Measurements from ENCODE around the gene TRAF6.
"Not testable (repeated sequence)": the region's sequence is repeated elsewhere in the genome, so short reads cannot be mapped to it uniquely, and the experiment has no call there.

The TRAF6 gene

DNA sequence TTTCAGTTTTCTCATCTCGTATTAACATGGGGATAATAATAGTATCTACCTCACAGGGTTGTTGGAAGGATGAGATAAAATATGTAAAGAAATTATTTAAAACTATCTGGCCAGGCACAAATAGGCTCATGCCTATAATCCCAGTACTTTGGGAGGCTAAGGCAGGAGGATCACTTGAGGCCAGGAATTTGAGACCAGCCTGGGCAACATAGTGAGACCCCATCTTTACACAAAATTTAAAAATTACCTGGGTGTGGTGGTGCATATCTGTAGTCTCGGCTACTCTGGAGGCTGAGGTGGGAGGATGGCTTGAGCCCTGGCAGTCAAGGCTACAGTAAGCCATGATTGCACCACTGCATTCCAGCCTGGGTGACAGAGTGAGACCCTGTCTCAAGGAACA is 990 bp upstream of the TRAF6 start:
- H3K9me3 ChIP-seq (ENCODE audit: control insufficient read depth, insufficient read depth, low read length); H3K36me3 ChIP-seq (ENCODE audit: control insufficient read depth, insufficient read depth, low read length); H3K4me1 ChIP-seq (ENCODE audit: control insufficient read depth, insufficient read depth, low read length); H3K9ac ChIP-seq (ENCODE audit: low read depth, low read length); H3K27me3 ChIP-seq (ENCODE audit: control insufficient read depth, insufficient read depth, low read length); H3K4me3 ChIP-seq (ENCODE audit: low read depth, low read length): not testable (repeated sequence)

DNA sequence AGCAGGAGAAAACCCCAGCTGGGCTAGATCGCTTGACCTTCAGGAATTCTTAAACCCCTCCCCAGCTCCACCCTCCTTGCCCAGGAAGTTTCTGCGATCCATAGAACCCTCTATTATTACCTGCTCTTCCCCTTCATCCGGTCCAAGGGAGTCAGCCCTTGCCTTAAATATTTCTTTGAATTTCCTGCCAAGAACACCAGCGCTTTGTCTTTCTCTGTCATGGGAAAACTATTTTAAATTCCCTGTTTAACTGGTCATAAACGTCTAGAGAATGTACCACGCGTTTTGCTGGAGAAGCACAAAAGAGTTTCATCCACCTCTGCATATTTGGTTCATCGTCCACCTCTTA is 496 bp upstream of the TRAF6 start:
- Histone ChIP-seq H3K9me3 (ENCODE audit: control insufficient read depth, insufficient read depth, low read length) (no peaks in the 10 kb centered on the region), H3K36me3 (ENCODE audit: control insufficient read depth, insufficient read depth, low read length) (no peaks in the 10 kb centered on the region), H3K27me3 (ENCODE audit: control insufficient read depth, insufficient read depth, low read length) (peaks cover 2% of the 10 kb centered on the region), H3K9ac (ENCODE audit: low read depth, low read length) (peak overlapping the region; percentile 71), H3K4me3 (ENCODE audit: low read depth, low read length) (peak overlapping the region; percentile 96), H3K4me1 (ENCODE audit: control insufficient read depth, insufficient read depth, low read length) (no peaks in the 10 kb centered on the region)

- Histone ChIP-seq H3K36me3 (ENCODE audit: control insufficient read depth, insufficient read depth, low read length) (no peaks in the 10 kb centered on the region), H3K4me1 (ENCODE audit: control insufficient read depth, insufficient read depth, low read length) (no peaks in the 10 kb centered on the region), H3K4me3 (ENCODE audit: low read depth, low read length) (peak overlapping the region; percentile 96), H3K9me3 (ENCODE audit: control insufficient read depth, insufficient read depth, low read length) (no peaks in the 10 kb centered on the region), H3K27me3 (ENCODE audit: control insufficient read depth, insufficient read depth, low read length) (peaks cover 2% of the 10 kb centered on the region), H3K9ac (ENCODE audit: low read depth, low read length) (no peak overlapping the region)
Observed at GRCh38 chr11:36509201-36509639, 852 bp downstream of the TRAF6 start.

DNA sequence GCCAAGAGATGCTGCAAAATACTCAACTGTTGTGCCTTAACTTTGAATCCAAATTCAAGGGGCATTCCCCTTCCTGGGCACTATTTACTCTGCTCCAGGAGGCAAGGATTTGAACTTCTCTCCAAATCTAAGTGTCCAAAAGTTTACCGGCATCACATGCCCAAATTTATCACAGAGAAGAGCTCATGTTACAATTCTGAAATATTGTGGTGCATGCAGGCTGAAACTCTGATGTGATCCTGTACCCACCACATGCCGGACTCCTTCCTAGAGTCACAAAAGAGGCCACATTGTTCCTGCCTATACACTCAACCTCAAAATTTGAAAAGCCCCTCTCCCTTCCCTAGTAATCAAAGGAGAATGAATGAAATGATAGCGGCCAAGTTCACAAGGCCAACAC is 1.3 kb downstream of the TRAF6 start:
- no peaks in the 10 kb centered on the region for H3K9me3 ChIP-seq (ENCODE audit: control insufficient read depth, insufficient read depth, low read length)
- H3K4me3 ChIP-seq (ENCODE audit: low read depth, low read length), result peak overlapping the region; percentile 96
- no peaks in the 10 kb centered on the region for H3K36me3 ChIP-seq (ENCODE audit: control insufficient read depth, insufficient read depth, low read length)
- no peaks in the 10 kb centered on the region for H3K4me1 ChIP-seq (ENCODE audit: control insufficient read depth, insufficient read depth, low read length)
- peaks cover under 1% of the 10 kb centered on the region for H3K27me3 ChIP-seq (ENCODE audit: control insufficient read depth, insufficient read depth, low read length)
- no peak overlapping the region for H3K9ac ChIP-seq (ENCODE audit: low read depth, low read length)

- H3K9me3 ChIP-seq (ENCODE audit: control insufficient read depth, insufficient read depth, low read length), result no peaks in the 10 kb centered on the region
- no peaks in the 10 kb centered on the region for H3K27me3 ChIP-seq (ENCODE audit: control insufficient read depth, insufficient read depth, low read length)
- no peak overlapping the region for H3K9ac ChIP-seq (ENCODE audit: low read depth, low read length)
- no peaks in the 10 kb centered on the region for H3K36me3 ChIP-seq (ENCODE audit: control insufficient read depth, insufficient read depth, low read length)
- no peaks in the 10 kb centered on the region for H3K4me1 ChIP-seq (ENCODE audit: control insufficient read depth, insufficient read depth, low read length)
- H3K4me3 ChIP-seq (ENCODE audit: low read depth, low read length), result no peak overlapping the region
Observed at GRCh38 chr11:36507824-36508489, 2.1 kb downstream of the TRAF6 start.

DNA sequence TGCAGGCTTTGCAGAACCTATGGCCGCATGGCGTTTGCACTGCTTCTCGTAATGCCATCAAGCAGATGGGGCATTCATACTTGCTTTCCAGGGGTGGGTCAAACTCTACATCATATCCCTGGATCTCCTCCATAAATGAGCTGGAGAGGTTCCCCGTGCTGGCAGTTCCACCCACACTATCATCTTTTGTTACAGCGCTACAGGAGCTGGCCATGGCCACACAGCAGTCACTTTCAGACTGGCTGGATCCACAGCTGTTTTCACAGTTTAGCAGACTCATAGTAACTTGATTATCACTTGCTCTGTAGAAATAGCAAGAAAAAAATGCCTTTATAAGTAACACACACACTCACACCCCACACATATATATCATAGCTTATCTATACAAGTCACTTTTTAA is 8.8 kb downstream of the TRAF6 start:
- H3K4me3 ChIP-seq (ENCODE audit: low read depth, low read length), result no peak overlapping the region
- H3K9ac ChIP-seq (ENCODE audit: low read depth, low read length), result no peak overlapping the region
- H3K4me1 ChIP-seq (ENCODE audit: control insufficient read depth, insufficient read depth, low read length), result no peaks in the 10 kb centered on the region
- no peaks in the 10 kb centered on the region for H3K9me3 ChIP-seq (ENCODE audit: control insufficient read depth, insufficient read depth, low read length)
- H3K27me3 ChIP-seq (ENCODE audit: control insufficient read depth, insufficient read depth, low read length), result no peaks in the 10 kb centered on the region
- H3K36me3 ChIP-seq (ENCODE audit: control insufficient read depth, insufficient read depth, low read length), result no peaks in the 10 kb centered on the region

GRCh38 chr11:36500315-36500721 is 9.8 kb downstream of the TRAF6 start:
- Histone ChIP-seq H3K27me3 (ENCODE audit: control insufficient read depth, insufficient read depth, low read length) (no peaks in the 10 kb centered on the region), H3K4me3 (ENCODE audit: low read depth, low read length) (no peak overlapping the region), H3K4me1 (ENCODE audit: control insufficient read depth, insufficient read depth, low read length) (no peaks in the 10 kb centered on the region), H3K9me3 (ENCODE audit: control insufficient read depth, insufficient read depth, low read length) (no peaks in the 10 kb centered on the region), H3K36me3 (ENCODE audit: control insufficient read depth, insufficient read depth, low read length) (no peaks in the 10 kb centered on the region), H3K9ac (ENCODE audit: low read depth, low read length) (no peak overlapping the region)

DNA sequence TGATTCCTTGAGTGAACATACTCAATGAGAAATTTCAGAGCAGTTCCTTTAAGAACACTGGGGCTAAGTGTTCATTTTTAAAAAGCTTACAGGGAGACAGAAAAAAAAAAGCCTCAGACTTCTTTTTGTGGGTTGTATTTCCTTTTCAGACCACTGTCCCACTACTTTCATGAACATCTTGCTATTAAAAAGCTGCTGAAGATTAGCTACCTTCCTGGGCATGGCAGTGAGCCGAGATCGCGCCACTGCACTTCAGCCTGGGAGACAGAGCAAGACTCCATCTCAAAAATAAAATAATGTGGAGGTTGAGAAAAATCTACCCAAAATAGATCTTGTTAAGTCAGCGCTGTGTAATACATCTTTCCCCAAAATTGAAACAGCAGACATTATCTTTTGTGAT is 10.8 kb downstream of the TRAF6 start:
- Histone ChIP-seq H3K9ac (ENCODE audit: low read depth, low read length) (no peak overlapping the region), H3K4me1 (ENCODE audit: control insufficient read depth, insufficient read depth, low read length) (no peaks in the 10 kb centered on the region), H3K9me3 (ENCODE audit: control insufficient read depth, insufficient read depth, low read length) (no peaks in the 10 kb centered on the region), H3K36me3 (ENCODE audit: control insufficient read depth, insufficient read depth, low read length) (no peaks in the 10 kb centered on the region), H3K27me3 (ENCODE audit: control insufficient read depth, insufficient read depth, low read length) (no peaks in the 10 kb centered on the region), H3K4me3 (ENCODE audit: low read depth, low read length) (no peak overlapping the region)

DNA sequence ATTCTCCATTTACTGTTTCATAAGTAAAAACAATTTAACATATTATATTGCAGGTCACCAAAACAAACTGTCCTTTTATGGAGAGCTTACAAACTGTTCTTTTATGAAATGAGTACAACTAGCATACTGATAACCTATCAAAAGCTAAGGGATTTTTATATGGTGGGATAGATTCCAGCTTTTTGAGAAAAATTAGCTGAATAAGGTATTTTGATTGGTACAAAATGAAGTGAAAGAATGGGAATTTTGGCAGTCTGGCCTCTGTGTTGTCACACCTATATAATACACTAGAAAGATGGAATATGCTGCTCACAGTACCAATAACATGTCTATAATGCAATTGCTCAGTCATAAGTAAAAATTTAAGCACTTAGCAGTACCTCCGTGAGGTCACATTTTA is 11.4 kb downstream of the TRAF6 start:
- Histone ChIP-seq H3K36me3 (ENCODE audit: control insufficient read depth, insufficient read depth, low read length) (no peaks in the 10 kb centered on the region), H3K27me3 (ENCODE audit: control insufficient read depth, insufficient read depth, low read length) (no peaks in the 10 kb centered on the region), H3K4me1 (ENCODE audit: control insufficient read depth, insufficient read depth, low read length) (no peaks in the 10 kb centered on the region), H3K9me3 (ENCODE audit: control insufficient read depth, insufficient read depth, low read length) (no peaks in the 10 kb centered on the region), H3K4me3 (ENCODE audit: low read depth, low read length) (no peak overlapping the region), H3K9ac (ENCODE audit: low read depth, low read length) (no peak overlapping the region)

DNA sequence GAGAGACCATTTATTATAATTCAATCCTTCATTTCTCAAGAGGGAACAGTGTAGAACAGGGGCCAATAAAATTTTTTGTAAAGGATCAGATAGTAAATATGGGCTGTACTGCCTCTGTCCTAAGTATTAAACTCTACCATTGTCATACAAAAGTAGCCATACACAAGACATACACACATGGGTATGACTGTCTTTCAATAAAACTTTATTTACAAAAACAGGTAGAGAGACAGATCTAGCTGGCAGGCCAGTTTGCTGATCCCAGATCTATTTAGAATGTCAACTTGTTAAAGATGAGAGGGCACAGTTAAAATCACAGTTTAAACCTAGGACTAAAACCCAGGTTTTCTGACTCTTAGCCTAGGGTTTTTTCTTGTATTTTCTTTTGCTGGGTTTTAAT is 16.7 kb downstream of the TRAF6 start:
- Histone ChIP-seq H3K9me3 (ENCODE audit: control insufficient read depth, insufficient read depth, low read length) (no peaks in the 10 kb centered on the region), H3K4me1 (ENCODE audit: control insufficient read depth, insufficient read depth, low read length) (no peaks in the 10 kb centered on the region), H3K4me3 (ENCODE audit: low read depth, low read length) (no peak overlapping the region), H3K9ac (ENCODE audit: low read depth, low read length) (no peak overlapping the region), H3K27me3 (ENCODE audit: control insufficient read depth, insufficient read depth, low read length) (no peaks in the 10 kb centered on the region), H3K36me3 (ENCODE audit: control insufficient read depth, insufficient read depth, low read length) (no peaks in the 10 kb centered on the region)

DNA sequence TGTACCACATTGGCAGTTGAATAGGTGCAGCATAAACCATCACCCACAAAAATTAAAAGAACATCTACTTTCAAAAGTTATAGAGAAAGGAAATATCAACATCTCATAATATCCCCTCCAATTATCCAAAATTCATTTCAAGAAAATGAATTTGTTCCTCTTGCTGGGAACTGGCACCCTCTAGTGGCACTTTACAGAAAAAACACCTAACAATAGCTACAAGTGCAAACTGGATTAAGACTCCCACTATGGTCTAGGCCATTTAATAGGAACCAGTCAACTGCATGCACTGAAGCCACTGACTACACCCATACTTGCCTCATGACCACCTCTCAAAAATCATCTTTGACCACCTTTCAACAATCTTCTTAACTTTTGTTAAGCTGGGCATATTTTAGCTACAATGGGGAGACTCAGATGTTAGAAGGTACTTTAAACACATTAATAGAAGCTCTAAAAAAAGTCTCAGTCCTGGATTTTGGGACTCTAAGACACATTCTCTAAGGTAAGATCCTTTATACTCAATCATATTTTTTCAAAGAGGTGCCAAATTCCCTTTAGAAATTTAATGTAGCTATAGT is 17.3 kb downstream of the TRAF6 start:
- no peak overlapping the region for H3K9ac ChIP-seq (ENCODE audit: low read depth, low read length)
- no peaks in the 10 kb centered on the region for H3K27me3 ChIP-seq (ENCODE audit: control insufficient read depth, insufficient read depth, low read length)
- H3K4me1 ChIP-seq (ENCODE audit: control insufficient read depth, insufficient read depth, low read length), result no peaks in the 10 kb centered on the region
- H3K36me3 ChIP-seq (ENCODE audit: control insufficient read depth, insufficient read depth, low read length), result no peaks in the 10 kb centered on the region
- H3K9me3 ChIP-seq (ENCODE audit: control insufficient read depth, insufficient read depth, low read length), result no peaks in the 10 kb centered on the region
- H3K4me3 ChIP-seq (ENCODE audit: low read depth, low read length), result no peak overlapping the region

DNA sequence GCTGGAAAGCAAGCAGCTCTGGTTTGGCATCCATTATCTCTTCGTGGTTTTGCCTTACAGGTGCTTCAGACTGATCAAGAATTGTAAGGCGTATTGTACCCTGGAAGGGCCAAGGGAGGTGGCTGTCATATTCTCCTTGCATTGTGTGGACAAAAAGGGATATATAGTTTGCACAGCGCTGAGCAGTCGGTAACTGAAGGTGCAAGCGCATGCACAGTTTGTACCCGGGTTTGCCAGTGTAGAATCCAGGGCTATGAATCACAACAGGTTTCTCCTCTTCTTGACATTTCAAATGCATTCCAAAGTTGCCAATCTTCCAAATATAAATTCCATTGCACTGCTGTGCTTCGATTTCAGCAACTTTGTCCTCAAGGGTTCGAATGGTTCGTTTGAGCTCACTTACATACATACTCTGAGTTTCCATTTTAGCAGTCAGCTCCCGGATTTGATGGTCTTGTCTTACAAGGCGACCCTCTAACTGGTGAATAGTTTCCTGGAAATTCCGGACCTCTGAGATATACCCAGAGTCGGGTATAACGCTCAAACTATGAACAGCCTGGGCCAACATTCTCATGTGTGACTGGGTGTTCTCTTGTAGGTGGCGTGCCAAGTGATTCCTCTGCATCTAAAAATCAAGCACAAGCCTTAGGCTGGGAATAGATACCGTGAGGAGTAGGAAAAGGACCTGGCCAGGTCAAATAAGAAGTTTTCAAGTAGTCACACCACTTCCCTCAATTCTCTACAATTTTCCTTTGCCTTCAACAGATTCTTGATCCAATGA is 19.9 kb downstream of the TRAF6 start:
- H3K36me3 ChIP-seq (ENCODE audit: control insufficient read depth, insufficient read depth, low read length), result no peaks in the 10 kb centered on the region
- no peaks in the 10 kb centered on the region for H3K27me3 ChIP-seq (ENCODE audit: control insufficient read depth, insufficient read depth, low read length)

More for the DNA sequence above, 19.9 kb downstream of the TRAF6 start:
- H3K4me3 ChIP-seq (ENCODE audit: low read depth, low read length), result no peak overlapping the region
- H3K4me1 ChIP-seq (ENCODE audit: control insufficient read depth, insufficient read depth, low read length), result no peaks in the 10 kb centered on the region
- H3K9me3 ChIP-seq (ENCODE audit: control insufficient read depth, insufficient read depth, low read length), result no peaks in the 10 kb centered on the region
- H3K9ac ChIP-seq (ENCODE audit: low read depth, low read length), result no peak overlapping the region

All from iPS-15b (cell line).